IPS DF 4.7 (cell line): ENCODE data around the gene PRPF6.

Experiments used
- DNase-seq: peaks from one replicate; pipeline ENCODE4 v3.0.0-alpha.2; 2013; ENCODE audit warnings: low spot score; ENCODE audit errors: extremely low read depth

PRPF6 gene

DNA sequence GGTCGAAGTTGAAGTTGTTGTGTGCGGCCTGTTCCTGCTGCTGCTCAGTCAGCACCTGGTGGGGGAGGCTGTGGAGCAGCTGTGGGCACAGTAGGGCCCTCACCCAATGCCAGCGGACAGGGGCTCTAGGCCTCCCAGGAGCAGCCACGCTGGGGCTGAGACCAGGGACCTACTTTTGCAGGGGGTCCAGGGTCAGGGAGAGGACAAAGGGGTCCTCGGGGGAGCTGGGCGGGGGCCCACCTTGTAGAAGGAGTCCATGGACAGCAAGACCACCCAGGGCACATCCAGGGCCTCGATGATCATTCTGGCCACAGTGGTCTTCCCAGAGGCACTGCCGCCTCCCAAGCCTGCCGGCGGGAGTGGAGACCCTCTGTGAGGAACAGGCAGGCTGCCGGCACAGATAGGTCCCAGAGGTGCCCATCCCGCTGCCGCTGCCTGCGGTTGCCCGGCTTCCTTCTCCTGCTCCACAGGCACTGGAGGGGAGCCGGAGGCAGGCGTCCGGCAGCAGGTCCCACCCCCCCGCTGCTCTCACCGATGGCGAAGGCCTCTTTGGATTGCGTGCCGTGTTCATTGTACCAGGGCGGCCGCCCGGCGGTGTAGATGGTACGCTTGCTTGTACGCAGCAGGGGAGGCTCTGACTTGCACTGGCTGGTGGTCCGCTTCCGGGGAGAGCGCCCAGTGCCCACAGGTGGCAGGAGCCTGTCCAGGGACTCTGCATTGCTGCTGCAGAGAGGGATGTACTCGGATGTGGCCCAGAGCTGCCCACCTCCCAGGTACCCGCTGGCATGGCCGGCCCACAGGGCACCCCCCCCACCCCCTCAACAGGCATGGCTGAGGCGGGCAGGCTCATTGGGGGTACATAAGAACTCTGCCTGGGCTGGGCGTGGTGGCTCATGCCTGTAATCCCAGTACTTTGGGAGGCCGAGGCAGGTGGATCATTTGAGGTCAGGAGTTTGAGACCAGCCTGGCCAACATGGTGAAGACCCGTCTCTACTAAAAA lies 34.7 kb upstream of the PRPF6 start:
- no peak for DNase-seq

DNA sequence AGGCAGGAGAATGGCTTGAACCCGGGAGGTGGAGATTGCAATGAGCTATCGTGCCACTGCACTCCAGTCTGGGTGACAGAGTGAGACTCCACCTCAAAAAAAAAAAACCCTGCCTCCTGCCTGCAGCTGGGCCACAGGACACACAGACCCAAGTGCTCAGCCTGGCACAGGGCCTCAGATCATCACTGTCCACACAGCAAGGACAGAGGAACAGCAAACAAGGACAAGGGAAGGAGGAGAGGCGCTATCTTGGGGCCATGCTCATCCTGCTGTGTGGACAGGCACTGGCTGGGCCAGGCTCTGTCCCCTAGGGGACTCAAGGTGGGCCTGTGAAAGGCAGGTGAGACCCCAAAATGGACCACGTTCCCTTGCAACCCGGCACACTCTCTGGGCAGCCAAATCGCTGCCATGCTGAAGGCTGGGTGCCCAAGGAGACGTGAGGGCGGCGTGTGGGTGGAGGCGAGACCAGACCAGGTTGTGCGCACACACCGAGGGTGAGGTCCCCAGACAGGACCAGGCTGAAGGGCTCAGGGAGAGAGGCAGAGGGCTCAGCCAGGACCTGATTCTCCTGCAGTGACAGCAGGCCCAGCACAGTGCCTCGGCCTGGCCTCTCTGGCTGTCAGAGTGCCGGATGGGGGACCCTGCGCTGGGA lies 33.8 kb upstream of the PRPF6 start:
- DNase-seq: no peak

DNA sequence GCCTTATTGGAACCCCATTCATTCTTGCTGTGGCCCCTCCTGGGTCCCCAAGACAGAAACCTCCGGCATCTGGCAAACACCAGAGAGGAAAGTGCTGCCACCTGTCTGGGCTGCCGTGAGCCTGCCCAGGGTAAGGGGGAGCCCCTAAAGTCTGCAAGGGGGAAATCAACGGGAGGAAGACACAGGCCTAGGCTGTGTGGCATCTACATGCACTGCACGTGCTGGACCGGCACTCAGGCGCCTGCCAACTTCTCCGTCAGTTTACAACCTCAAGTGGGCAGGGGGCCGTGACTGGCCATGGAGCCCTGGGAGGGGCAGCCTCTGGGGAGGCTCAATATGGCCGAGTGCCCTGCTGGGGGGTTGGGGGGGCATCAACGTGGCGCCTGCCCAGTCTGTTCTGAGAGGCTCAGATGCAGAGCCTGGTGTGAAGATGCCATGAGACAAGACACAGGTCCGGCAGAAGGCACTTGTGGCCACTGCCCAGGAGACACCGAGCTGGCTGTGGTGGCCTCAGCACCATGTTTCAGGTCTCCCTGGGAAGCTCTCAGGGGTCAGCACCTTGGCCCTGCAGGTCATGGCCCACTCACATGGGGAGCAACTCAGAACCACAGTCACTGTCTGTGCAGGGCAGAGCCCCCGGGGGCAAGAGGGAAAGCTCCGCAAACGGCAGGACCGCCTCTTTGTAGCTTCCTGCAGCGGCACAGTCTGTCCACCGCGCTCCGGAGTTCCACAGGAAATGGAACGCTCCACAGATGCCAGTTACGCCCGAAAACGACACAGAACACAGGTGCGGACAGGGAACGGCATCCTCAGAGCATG lies 33.1 kb upstream of the PRPF6 start:
- no peak for DNase-seq

DNA sequence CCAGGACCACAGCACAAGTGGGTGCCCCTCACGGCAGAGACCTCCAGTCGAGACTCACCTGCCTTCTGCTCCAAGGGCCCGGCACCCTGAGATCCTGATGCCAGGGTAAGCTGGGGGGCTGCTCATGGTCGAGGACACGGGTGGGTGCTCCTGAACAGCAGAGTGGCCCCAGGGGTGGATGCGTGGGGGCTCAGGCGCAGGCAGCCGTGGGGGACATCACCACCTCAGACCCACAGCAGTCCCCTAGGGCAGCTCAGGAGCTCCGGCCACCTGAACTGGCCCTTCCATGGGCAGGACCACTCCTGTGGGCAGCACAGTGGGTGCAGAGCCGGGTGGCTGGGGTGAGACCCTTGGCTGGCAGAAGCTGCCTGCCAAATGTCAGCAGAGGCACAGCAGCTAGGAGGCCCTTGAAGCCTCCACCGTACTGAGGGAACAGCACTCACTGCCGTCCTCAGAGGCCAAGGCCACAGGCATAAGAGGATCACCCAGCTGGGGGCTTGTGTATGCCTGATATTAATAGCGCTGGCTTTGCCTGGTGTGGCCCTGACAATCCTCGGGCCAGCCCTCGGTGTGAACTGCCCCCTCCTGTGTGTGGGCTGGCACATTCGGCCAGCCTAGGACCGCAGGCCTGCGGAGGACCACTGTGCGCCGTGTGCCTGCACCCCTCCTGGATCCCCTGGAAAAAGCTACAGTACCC lies 30.1 kb upstream of the PRPF6 start:
- DNase-seq: no peak

DNA sequence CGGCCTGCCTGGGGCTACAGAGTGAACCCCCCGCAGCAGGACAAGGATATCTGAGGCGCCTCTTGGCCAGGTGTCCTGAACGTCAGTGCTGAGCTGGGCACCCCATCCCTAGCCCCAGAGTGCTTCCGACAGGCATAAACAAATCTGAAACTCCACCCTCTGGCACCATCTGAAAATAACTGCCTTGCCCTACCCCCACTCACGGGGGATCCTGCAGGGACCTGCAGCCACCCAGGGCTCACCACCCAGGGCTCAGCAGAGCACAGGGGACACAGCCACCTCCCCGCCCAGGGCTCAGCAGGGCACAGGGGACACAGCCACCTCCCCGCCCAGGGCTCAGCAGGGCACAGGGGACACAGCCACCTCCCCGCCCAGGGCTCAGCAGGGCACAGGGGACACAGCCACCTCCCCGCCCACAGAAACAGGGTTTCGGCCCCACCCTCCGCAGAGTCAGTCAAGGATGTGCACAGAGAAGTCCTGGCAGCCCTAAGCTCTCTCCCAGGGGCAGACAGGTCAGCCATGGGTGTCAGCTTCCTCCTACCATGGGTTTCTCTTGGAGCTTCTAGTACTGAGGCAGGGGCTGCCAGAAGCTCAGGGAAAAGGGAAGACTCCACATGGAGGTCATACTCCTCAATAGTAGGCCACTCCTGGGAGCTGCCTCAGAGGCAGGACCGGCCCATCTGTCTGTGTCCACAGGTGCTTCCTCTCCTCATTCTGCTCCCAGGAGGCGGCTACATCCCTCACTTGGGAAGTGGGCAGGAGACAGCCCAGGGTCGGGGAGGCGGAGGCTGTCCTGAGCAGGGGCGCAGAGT lies 29.3 kb upstream of the PRPF6 start:
- DNase-seq: no peak

DNA sequence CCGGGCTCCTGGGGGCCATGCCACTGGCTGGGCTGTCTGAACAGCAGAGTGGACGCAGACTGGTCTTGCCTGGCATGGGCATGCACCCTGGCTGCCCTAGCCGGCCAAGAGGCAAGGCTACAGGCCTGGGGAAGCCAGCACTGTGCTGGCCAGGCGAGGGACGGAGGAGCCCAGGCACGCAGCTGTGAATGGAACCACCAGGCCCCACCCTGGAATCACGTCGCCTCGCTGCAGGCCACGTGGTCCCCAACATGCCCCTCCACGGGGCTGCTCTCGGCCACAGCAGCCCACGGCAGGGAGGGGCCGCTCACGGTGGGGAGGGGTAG lies 28.8 kb upstream of the PRPF6 start:
- DNase-seq: no peak

- no peak for DNase-seq
Observed at GRCh38 chr20:63952769-63953168, 28.2 kb upstream of the PRPF6 start.

- no peak for DNase-seq
Observed at GRCh38 chr20:63953764-63954429, 27.0 kb upstream of the PRPF6 start.

- DNase-seq: no peak
Observed at GRCh38 chr20:63955281-63955826, 25.6 kb upstream of the PRPF6 start.

- DNase-seq: no peak
Observed at GRCh38 chr20:63955827-63956663, 24.9 kb upstream of the PRPF6 start, which contains the start of gene UCKL1. Gene UCKL1 (minus strand): TSS chr20:63956416. CDS start chr20:63956372, 44 bp downstream.

DNA sequence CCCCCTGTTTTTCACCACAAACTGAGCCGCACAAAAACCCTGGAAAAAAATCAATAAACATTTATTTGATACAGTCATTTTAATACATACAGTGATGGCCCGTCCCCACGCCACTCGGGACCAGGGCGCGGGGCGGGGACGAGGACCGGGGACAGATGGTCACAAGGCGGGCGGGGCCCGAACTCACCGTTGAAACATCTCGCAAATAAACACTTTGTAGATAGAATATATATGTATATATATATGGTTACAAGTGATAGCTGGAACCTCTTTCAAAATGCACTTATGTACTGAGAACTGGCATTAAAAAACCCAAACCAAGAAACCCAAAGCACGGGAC lies 24.3 kb upstream of the PRPF6 start:
- DNase-seq: no peak

DNA sequence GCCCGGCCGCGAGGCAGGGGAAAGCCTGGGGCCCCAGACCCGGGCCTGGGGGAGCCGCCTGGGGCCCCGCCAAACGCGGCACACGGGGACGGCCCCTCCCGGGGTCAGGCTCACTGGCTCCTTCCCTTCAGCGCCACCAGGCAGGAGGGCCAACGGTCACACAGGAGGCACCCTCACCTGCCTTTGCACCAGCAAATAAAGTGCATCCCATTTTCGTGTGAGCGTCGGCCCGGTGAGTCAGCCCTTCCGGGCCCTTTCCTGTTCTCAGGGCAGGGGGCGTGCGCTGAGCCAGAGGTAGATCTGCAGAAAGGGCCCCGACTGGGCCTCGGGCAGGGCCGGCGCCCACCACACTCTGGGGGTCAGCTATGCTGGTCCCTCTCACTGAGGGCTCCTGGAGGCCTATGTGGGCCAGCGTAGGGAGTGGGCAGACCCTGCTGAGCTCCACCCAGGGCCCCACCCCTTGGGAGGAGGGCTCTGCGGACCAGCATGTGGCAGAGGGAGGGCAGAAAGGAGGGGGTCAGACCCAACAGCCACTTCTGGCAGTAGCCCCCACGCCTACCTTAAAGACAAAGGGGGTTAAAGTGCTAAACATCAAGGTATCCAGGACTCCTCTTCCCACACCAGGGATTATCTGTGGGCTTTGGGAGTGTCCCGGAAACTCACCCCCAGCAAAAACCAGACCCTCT lies 23.8 kb upstream of the PRPF6 start:
- DNase-seq: no peak

- no peak for DNase-seq
Observed at GRCh38 chr20:63957690-63958441, 23.1 kb upstream of the PRPF6 start.

GRCh38 chr20:63958471-63958870 lies 22.5 kb upstream of the PRPF6 start:
- DNase-seq: no peak

DNA sequence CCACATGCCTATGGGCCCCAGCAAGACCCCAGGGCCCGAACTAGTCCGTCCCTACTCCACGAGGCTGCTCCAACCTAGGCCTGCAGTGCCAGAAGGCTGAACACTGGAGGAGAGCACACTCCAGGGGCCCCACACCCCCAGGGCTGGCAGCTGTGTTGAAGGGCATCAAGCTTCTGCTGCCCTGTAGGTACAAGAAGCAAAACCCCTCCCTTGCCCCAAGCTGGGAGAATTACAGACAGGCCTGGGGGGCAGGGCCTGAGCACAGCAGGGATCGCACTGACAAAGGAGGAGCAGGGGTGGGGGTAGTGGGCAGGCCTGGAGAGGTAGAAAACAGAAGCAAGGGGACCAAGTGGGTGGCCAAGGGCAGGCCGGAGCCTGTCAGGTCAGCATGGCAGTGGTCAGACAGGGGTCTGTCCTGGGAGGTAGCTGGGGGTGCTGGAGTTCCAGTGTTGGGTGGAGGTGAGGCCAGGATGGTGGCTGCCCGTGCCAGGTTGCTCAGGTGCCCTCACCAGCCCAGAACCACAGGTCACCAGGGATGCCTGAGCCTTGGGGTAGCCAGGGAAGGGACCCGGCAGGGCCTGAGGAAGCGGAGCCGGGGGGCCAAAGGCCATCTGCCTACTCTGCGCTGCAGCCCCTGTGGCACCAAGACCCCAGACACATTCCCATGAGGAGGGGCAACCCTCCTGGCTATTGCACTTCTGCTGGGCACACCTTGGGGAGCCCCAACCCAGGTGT lies 21.8 kb upstream of the PRPF6 start:
- no peak for DNase-seq

- DNase-seq: no peak
Observed at GRCh38 chr20:63959699-63960075, 21.2 kb upstream of the PRPF6 start.
